ENCODE data around the gene APOBEC3B.
A peak's percentile ranks its signal among the peaks of the same experiment; 100 is the strongest.
"Not testable (repeated sequence)": the region's sequence is repeated elsewhere in the genome, so short reads cannot be mapped to it uniquely, and the experiment has no call there.

Gene APOBEC3B

DNA sequence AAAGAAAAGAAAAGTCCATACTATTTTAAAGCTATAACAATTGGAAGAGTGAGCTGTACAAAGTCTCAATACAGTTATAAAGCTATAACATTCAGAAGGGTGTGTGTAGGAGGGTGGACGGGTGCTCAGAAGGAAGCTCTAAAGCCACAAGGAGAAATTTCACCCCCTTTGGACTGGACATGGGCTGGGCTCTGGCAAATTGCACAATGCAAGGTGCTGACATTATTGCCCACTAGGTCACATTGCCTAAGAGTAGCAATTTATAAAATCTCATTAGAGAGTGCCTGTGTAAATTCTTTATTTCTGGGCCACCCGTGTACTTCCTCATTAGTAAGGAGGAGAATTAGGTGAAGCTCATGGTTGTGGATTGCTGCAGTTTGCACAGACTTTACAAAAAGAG lies 30.4 kb upstream of the APOBEC3B start:
- no peak for DNase-seq (ENCODE audit: low read depth)

DNA sequence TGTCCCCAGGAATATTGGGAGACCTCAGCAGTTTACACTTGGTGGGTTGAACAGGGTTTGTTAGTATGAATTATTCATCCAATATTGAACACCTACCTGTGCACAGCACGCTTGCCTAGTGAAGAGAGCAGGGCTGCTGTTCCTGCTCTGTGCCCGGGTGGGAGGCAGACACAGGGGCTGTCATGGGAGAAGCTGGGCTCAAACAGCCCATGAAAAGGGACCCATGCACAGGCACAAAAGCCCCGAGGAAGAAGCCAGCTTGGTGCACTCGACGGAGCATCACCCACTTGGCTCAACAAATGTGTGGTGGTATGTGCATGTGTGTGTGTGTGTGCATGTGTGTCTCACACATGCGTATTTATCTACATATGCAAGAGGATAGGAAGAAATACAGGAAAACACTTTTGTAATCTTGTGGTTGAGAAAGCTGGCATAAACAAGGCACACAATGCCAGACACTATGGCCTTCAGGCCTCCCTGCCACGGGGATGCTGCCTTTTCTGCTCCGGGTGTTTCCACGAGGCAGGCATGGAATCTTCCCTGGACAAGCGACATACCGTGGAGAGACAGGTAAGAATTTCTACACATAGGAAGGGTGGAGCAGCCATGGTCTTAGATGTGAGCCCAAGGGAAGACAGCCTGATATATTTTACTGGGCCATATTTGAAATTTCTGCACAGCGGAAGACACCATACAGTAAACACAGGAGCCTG lies 29.7 kb upstream of the APOBEC3B start:
- DNase-seq (ENCODE audit: low read depth), result no peak

DNA sequence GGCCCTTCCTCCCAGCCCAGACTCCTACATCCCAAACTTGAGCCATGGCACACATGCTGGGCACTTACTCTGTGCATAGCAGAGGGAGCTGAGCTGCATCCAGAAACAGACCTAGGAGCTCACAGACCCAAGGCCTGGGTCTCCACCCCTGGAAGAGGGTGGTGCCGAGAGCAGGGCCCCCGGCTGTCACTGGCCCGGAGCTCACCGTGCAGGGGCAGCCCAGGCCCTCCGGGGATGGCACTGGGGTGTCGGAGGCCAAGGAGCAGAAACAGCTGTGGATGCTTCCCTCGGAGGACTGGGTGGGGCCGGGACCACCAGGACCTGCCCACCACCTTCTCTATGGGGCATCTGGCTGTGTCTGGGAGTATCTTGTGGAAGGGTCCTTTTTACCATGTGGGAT lies 29.1 kb upstream of the APOBEC3B start:
- no peak for DNase-seq (ENCODE audit: low read depth)

DNA sequence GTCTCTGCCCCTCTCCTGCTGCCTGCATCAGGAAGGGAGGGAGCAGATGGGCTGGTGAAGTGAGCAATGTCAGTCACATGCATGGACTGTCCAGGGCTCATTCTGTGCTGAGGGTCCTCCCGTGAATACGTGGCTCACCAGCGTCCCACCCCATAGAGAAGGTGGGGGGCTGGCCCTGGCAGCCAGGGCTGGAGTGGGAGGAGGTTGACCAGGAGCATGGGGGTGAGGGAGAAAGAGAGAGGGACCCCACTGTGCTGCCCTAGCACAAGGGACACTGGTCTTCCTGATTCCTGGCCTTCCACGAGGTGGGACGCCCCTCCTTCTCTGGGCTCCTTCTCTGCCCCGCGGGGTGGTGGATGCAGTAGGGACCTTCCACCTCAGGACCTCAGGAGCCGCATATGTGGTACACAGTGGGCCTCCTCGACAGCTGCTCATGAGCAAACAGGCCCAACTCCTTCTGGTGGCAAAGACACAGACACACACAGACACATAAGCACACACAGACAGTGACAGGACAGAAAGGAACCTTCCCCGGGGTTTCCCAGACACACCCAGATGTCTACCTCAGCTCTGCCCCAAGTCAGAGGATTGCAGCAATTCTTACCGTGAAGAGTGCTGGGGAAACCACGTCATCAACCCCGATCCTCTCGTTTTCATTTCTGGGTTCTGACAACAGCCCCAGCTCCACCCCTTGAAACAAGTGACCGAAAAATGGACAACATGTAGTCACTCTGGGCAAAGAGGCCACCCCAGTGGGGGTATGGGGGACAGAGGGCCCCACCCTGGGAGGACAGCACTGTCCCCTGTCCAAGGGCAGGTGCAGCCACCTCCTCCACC lies 28.4 kb upstream of the APOBEC3B start:
- DNase-seq (ENCODE audit: low read depth), result peak; percentile 18

DNA sequence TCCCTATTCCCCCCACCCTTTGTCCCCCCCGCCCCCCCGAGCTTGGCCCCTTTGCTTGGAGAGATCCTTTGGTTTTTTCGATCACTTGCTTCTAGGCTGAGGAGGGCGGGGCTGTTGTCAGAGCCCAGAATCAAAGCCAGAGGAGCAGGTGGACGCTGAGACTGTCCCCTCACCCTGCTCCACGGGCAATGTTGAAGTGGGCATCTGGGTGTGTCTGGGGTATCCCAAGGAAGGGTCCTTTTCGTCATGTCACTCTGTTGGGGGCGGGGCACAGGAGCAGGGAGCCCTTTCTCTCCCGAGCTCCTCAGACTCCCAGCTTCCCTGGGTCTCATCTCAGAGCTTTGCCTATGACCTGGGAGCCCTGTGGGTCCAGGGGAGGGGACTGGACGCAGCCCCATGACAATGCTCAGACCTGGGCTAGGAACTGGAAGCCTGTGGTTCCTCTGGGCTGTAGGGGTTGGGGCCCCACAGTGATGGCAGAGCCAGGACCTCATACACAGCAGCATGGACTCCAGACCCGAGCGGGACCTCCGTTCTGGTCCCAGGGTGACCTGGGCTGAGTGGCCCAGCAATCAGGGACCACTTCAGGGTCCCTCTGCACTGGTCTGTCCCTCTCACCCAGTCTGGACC lies 27.6 kb upstream of the APOBEC3B start:
- no peak for DNase-seq (ENCODE audit: low read depth)

GRCh38 chr22:38955250-38955905 lies 26.8 kb upstream of the APOBEC3B start:
- no peak for DNase-seq (ENCODE audit: low read depth)

DNA sequence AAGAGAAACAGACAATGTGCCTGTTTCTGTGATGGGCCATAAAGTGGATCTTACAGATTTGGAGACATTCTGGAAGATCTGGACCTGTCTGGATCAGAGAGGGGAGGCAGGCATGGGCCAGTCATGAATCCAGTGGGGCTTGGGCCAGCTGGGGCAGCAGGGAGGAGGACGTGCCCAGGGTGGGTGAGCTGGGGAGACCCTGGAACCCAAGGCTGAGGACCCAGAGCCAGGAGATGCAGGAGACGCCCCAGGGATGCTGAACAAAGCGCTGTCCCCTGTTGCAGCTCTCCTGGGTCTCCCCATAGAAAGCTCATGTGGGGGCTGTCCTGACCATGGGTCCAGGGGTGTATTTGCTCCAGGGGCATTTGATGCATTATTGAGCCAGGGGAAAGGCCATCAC lies 26.2 kb upstream of the APOBEC3B start:
- DNase-seq (ENCODE audit: low read depth), result no peak

GRCh38 chr22:38956551-38956950 lies 25.6 kb upstream of the APOBEC3B start:
- DNase-seq (ENCODE audit: low read depth), result no peak

GRCh38 chr22:38957046-38957770 lies 24.9 kb upstream of the APOBEC3B start, which contains the start of gene APOBEC3A:
Gene APOBEC3A, plus strand, starts transcription at chr22:38957609. Its CDS starts 83 bp downstream, at chr22:38957692.
- DNase-seq (ENCODE audit: low read depth), result no peak

GRCh38 chr22:38957808-38958650 lies 24.1 kb upstream of the APOBEC3B start:
- no peak for DNase-seq (ENCODE audit: low read depth)

- not testable (repeated sequence) for DNase-seq (ENCODE audit: low read depth)
Observed at GRCh38 chr22:38958651-38958943, 23.6 kb upstream of the APOBEC3B start.

GRCh38 chr22:38959590-38959989 lies 22.6 kb upstream of the APOBEC3B start:
- DNase-seq (ENCODE audit: low read depth), result no peak

GRCh38 chr22:38960673-38961072 lies 21.5 kb upstream of the APOBEC3B start:
- DNase-seq (ENCODE audit: low read depth), result not testable (repeated sequence)

GRCh38 chr22:38963291-38963738 lies 18.8 kb upstream of the APOBEC3B start:
- DNase-seq (ENCODE audit: low read depth), result not testable (repeated sequence)

- no peak for DNase-seq (ENCODE audit: low read depth)
Observed at GRCh38 chr22:38963872-38964271, 18.3 kb upstream of the APOBEC3B start.

- DNase-seq (ENCODE audit: low read depth), result no peak
Observed at GRCh38 chr22:38964306-38964705, 17.8 kb upstream of the APOBEC3B start.

DNA sequence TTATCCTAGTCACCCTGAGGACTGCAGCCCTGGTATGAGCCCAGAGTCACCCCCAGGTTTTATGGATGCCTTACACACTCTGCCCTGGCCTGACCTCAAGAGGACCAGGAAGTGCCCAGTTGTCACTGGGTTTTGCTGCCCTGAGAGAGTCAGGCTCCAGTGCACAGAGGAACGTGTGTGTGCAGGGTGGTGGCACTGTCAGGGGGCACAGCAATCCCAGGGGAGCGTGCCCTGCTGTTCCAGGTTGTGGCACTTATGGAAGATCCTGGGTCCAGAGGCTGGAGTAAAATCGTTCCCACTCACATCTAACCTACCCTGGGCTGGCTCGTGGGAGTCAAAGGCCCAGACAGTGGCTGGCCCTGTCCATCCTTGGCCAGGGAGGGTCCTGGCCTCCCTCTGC lies 17.2 kb upstream of the APOBEC3B start:
- no peak for DNase-seq (ENCODE audit: low read depth)

- DNase-seq (ENCODE audit: low read depth), result no peak
Observed at GRCh38 chr22:38965614-38966379, 16.4 kb upstream of the APOBEC3B start.

- no peak for DNase-seq (ENCODE audit: low read depth)
Observed at GRCh38 chr22:38966380-38966702, 15.8 kb upstream of the APOBEC3B start.

DNA sequence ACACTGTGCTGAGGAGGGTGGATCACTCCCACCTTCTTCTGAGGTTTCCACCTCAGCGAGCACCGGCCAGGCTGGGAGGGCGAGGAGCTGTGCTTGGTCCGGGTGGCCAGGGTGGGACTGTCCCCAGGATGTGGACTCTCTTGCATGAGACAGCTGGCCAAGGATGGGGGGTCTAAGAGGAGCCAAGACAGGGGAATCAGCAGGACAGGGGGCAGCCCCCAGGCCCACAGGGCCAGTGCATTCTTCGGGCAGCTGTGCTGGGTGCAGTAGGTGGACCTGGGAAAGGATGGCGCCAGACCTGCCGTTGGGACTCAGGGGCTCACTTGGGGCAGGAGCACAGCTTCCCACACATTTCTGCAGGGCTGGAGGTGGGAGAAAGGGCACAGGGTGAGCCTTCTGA lies 15.2 kb upstream of the APOBEC3B start:
- DNase-seq (ENCODE audit: low read depth), result no peak

All from EH (cell line).